ENCODE measurements around the gene FOS.
"Not testable (repeated sequence)": the region's sequence is repeated elsewhere in the genome, so short reads cannot be mapped to it uniquely, and the experiment has no call there.

Gene FOS

DNA sequence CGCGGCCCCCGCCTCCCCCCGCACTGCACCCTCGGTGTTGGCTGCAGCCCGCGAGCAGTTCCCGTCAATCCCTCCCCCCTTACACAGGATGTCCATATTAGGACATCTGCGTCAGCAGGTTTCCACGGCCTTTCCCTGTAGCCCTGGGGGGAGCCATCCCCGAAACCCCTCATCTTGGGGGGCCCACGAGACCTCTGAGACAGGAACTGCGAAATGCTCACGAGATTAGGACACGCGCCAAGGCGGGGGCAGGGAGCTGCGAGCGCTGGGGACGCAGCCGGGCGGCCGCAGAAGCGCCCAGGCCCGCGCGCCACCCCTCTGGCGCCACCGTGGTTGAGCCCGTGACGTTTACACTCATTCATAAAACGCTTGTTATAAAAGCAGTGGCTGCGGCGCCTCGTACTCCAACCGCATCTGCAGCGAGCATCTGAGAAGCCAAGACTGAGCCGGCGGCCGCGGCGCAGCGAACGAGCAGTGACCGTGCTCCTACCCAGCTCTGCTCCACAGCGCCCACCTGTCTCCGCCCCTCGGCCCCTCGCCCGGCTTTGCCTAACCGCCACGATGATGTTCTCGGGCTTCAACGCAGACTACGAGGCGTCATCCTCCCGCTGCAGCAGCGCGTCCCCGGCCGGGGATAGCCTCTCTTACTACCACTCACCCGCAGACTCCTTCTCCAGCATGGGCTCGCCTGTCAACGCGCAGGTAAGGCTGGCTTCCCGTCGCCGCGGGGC, at the start of gene FOS:
Gene FOS (plus strand): TSS at position 407 of the 731 bp plus-strand sequence. CDS start 155 bp downstream, at position 562.
- DNase-seq (ENCODE audit: low read depth in 2 of 2), result peak; percentile 77 to 79

- no peak for DNase-seq (ENCODE audit: low read depth in 2 of 2)
Measured at GRCh38 chr14:75229661-75230139, 48.9 kb upstream of the FOS start.

GRCh38 chr14:75230140-75230792, 48.4 kb upstream of the FOS start:
- peak; percentile 15 to 40 for DNase-seq (ENCODE audit: low read depth in 2 of 2)

DNA sequence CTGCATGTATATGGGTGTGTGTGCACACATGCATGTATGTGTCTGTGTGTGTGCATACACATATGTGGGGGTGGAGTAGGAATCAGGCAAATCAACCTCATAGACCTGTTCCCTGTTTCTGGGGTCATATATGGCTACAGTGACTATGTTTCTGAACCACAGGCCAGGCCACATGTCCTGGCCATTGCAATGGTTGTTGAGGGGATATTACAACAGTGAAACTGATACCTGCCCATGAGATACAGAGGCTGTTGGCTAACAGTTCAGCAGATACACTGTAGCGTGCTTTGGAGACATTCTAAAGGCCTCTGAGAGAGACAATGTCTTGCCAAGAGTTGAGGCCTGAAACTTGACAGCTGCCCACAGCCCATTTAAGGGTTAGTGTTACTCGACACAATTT, 47.3 kb upstream of the FOS start:
- no peak for DNase-seq (ENCODE audit: low read depth in 2 of 2)

- no peak for DNase-seq (ENCODE audit: low read depth in 2 of 2)
Measured at GRCh38 chr14:75232191-75232590, 46.4 kb upstream of the FOS start.

- no peak for DNase-seq (ENCODE audit: low read depth in 2 of 2)
Measured at GRCh38 chr14:75232597-75232996, 46.0 kb upstream of the FOS start.

GRCh38 chr14:75234173-75235115, 44.2 kb upstream of the FOS start:
- DNase-seq (ENCODE audit: low read depth in 2 of 2), result no peak

GRCh38 chr14:75235198-75235597, 43.4 kb upstream of the FOS start:
- not testable (repeated sequence) for DNase-seq (ENCODE audit: low read depth in 2 of 2)

DNA sequence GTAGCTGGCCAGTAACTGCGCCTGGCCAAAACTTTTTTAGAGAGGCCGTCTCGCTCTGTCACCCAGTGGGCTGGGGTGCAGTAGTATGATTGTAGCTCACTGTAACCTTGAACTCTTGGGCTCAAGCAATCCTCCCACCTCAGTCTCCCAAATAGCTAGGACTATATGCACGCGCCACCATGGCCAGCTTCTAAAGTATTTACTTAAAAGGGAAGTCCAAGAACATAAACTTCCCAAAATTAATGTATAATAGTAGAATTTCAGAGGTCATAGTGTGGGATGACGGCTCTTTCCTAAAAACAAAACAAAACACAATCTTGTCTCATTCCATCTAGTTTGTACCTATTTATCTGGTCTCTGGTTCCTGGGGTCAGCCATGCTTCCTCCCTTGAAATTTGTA, 42.2 kb upstream of the FOS start:
- no peak for DNase-seq (ENCODE audit: low read depth in 2 of 2)

GRCh38 chr14:75236901-75237419, 41.7 kb upstream of the FOS start:
- DNase-seq (ENCODE audit: low read depth in 2 of 2), result no peak

DNA sequence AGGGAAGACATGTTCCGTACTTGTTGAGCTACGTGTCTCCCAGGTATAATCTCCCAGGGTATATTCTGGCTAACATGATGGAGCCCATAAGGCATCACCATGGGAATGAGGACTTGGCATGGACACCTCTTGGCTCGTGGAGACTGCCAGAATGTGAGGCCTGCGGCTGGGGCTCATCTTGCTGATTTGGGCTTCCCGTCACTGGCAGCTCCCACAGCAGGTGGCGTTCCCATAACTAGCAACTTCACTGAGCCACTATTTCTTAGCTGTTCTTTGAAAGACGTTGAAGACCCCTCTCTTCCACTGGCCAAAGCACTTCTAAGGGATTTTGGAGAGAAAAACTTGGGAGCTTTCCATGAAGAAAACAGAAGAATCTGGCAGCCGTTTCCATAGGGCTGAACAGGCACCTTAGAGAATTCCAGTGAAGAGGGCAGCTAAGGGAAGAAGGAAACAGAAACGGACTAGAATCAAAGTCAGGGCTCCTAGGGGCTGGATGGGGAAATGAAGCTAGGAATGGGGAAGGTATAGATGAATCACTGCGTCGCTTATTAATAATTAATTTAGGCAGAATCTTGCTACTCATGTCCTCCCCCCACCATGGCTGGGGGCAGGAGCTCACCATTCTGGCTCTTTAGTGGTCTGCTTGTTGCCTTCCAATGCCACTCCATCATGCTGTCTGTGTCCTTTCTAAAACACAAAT, 39.7 kb upstream of the FOS start:
- no peak for DNase-seq (ENCODE audit: low read depth in 2 of 2)

- no peak for DNase-seq (ENCODE audit: low read depth in 2 of 2)
Measured at GRCh38 chr14:75240781-75241180, 37.8 kb upstream of the FOS start.

GRCh38 chr14:75242546-75243273, 35.9 kb upstream of the FOS start:
- DNase-seq (ENCODE audit: low read depth in 2 of 2), result no peak

- DNase-seq (ENCODE audit: low read depth in 2 of 2), result no peak
Measured at GRCh38 chr14:75244121-75244520, 34.5 kb upstream of the FOS start.

- DNase-seq (ENCODE audit: low read depth in 2 of 2), result no peak
Measured at GRCh38 chr14:75246546-75247285, 31.9 kb upstream of the FOS start.

DNA sequence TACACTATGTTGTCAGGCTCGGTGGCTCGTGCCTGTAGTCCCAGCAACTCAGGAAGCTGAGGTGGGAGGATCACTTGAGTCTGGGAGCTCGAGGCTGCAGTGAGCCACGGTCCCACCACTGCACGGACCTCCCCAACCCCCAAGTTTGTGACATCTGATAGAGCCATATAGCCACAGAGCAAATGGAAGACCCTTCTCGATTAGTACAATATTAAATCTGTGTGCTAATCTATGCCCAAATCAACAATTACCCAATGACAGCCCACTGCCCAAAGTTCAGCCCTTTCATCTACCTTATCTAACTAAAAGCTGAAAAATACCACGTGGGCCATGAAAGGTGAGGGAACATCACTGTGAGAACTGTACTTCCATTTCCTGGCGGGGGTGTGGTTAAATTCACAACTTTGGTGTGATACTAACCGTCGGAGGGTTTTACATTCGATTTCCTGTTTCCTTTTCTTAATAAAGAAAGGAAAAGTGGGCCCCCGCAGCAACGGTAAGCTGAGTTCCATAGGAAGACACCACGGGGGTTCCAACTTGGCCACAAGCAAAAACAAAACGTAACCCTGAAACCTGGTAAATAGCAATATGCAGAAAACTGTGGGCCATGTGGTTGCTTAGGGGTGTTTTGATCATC, 31.2 kb upstream of the FOS start:
- DNase-seq (ENCODE audit: low read depth in 2 of 2), result peak; percentile 64 to 70

- DNase-seq (ENCODE audit: low read depth in 2 of 2), result no peak
Measured at GRCh38 chr14:75247939-75248338, 30.7 kb upstream of the FOS start.

DNA sequence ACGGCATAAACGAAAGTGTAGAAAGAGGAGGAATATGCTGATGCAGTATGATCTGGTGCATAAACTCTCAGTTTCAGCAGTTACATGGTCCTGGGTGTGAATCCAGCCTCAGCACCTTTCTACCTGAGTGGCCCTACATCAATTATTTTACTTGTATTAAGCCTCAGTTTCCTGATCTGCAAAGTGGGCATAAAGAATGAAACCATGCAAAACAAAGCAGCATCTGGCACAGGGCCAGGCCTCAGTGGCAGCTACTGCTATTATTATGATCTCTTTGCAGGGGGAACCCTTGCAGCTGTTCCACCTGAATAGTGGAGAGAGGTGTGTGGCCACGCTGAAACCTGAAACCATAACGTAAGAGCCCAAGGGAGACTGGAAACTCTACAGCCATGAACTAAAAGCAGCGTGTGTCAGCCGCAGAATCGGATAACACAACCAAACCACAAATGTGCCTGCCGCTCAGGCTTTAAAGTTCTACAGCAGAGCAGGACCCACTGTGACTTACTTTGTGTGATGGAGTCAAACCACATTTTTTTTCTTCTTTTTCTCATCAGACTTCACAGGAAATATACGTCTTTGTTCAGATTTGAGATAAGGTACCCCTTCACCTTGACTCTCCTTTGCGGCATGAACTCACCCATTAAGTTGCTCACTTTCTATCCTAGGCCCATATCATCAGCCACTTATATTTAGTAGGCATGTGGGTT, 29.2 kb upstream of the FOS start:
- DNase-seq (ENCODE audit: low read depth in 2 of 2), result peak; percentile 74 to 82

GRCh38 chr14:75249958-75250336, 28.7 kb upstream of the FOS start:
- no peak for DNase-seq (ENCODE audit: low read depth in 2 of 2)

All from stimulated activated CD8-positive, alpha-beta memory T cell treated with anti-CD3 and anti-CD28 coated beads, Interleukin-15, amount 100 ng/mL, for 48 hours (primary cell).